ENCODE data around the gene CRISP1. TPM values are rescaled to one million over a fixed set of nuclear protein-coding genes. Genes with fewer than 3 reads are reported as not detected.
A peak's percentile ranks its signal among the peaks of the same experiment; 100 is the strongest.

The CRISP1 gene
- total RNA-seq, 4 donors from 2014 or later = not detected

- DNase-seq (no peak), ATAC-seq (peak in 1 of 2 donors; percentile 53)
- Histone ChIP-seq H3K4me1 (no peaks in the 10 kb centered on the region), H3K27ac (no peak overlapping the region), H3K4me3 (no peak overlapping the region), H3K27me3 (no peaks in the 10 kb centered on the region), H3K36me3 (no peaks in the 10 kb centered on the region), H3K9me3 (no peaks in the 10 kb centered on the region)
- in situ Hi-C loops (cut with MboI; ENCODE audit: low sequenced_read_pairs in 4 of 4) = loop anchor here in 1 of 4 donors (25.0 kb wide), 1 partner anchor 312 kb away; no protein-coding TSS in a partner anchor
- no peak for TF ChIP-seq POLR2A (IDR thresholded peaks at IDR 0.05)
- TF ChIP-seq, protein P1, sequence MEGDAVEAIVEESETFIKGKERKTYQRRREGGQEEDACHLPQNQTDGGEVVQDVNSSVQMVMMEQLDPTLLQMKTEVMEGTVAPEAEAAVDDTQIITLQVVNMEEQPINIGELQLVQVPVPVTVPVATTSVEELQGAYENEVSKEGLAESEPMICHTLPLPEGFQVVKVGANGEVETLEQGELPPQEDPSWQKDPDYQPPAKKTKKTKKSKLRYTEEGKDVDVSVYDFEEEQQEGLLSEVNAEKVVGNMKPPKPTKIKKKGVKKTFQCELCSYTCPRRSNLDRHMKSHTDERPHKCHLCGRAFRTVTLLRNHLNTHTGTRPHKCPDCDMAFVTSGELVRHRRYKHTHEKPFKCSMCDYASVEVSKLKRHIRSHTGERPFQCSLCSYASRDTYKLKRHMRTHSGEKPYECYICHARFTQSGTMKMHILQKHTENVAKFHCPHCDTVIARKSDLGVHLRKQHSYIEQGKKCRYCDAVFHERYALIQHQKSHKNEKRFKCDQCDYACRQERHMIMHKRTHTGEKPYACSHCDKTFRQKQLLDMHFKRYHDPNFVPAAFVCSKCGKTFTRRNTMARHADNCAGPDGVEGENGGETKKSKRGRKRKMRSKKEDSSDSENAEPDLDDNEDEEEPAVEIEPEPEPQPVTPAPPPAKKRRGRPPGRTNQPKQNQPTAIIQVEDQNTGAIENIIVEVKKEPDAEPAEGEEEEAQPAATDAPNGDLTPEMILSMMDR (IDR thresholded peaks at IDR 0.05 in 4 of 5, conservative IDR thresholded peaks at IDR 0.05 in 1 of 5) = peak; percentile 21 to 70 (median 45)
- intact Hi-C loops (cut with DNase I; ENCODE audit: low total_unique reads) = loop anchor here (5.0 kb wide), 1 partner anchor 317 kb away; no protein-coding TSS in a partner anchor
These were observed 17.0 kb downstream of the CRISP1 start for GRCh38 chr6:49849213-49849907.

- in situ Hi-C loops (cut with MboI; ENCODE audit: low sequenced_read_pairs in 4 of 4) (loop anchor here in 1 of 4 donors (25.0 kb wide), 1 partner anchor 310 kb away; no protein-coding TSS in a partner anchor), intact Hi-C loops (cut with DNase I; ENCODE audit: low total_unique reads) (loop anchor here (5.0 kb wide), 1 partner anchor 315 kb away; no protein-coding TSS in a partner anchor)
- H3K36me3 ChIP-seq = no peaks in the 10 kb centered on the region
- no peaks in the 10 kb centered on the region for H3K4me1 ChIP-seq
- no peaks in the 10 kb centered on the region for H3K27me3 ChIP-seq
- no peak overlapping the region for H3K4me3 ChIP-seq
- TF ChIP-seq, protein P1 (IDR thresholded peaks at IDR 0.05 in 4 of 5, conservative IDR thresholded peaks at IDR 0.05 in 1 of 5) = no peak
- TF ChIP-seq POLR2A (IDR thresholded peaks at IDR 0.05) = no peak
- DNase-seq (no peak), ATAC-seq (no peak)
- no peaks in the 10 kb centered on the region for H3K9me3 ChIP-seq
- no peak overlapping the region for H3K27ac ChIP-seq
These were observed 18.7 kb downstream of the CRISP1 start for GRCh38 chr6:49847673-49848072.

GRCh38 chr6:49847014-49847413 is 19.3 kb downstream of the CRISP1 start:
- TF ChIP-seq POLR2A (IDR thresholded peaks at IDR 0.05) = no peak
- TF ChIP-seq, protein P1 (IDR thresholded peaks at IDR 0.05 in 4 of 5, conservative IDR thresholded peaks at IDR 0.05 in 1 of 5) = no peak
- H3K9me3 ChIP-seq = no peaks in the 10 kb centered on the region
- DNase-seq (no peak), ATAC-seq (no peak)
- intact Hi-C loops (cut with DNase I; ENCODE audit: low total_unique reads) (loop anchor here (5.0 kb wide), 1 partner anchor 315 kb away; no protein-coding TSS in a partner anchor), in situ Hi-C loops (cut with MboI; ENCODE audit: low sequenced_read_pairs in 4 of 4) (loop anchor here in 1 of 4 donors (25.0 kb wide), 1 partner anchor 310 kb away; no protein-coding TSS in a partner anchor)
- no peaks in the 10 kb centered on the region for H3K36me3 ChIP-seq
- no peak overlapping the region for H3K27ac ChIP-seq
- H3K27me3 ChIP-seq = no peaks in the 10 kb centered on the region
- no peaks in the 10 kb centered on the region for H3K4me1 ChIP-seq
- no peak overlapping the region for H3K4me3 ChIP-seq

GRCh38 chr6:49841424-49841823 is 24.9 kb downstream of the CRISP1 start:
- no peaks in the 10 kb centered on the region for H3K9me3 ChIP-seq
- ATAC-seq = no peak
- intact Hi-C loops (cut with DNase I; ENCODE audit: low total_unique reads) (no loop called here), in situ Hi-C loops (cut with MboI; ENCODE audit: low sequenced_read_pairs in 4 of 4) (loop anchor here in 1 of 4 donors (25.0 kb wide), 1 partner anchor 304 kb away; no protein-coding TSS in a partner anchor)
- H3K27ac ChIP-seq = no peak overlapping the region
- TF ChIP-seq, protein P1 (IDR thresholded peaks at IDR 0.05 in 4 of 5, conservative IDR thresholded peaks at IDR 0.05 in 1 of 5) = no peak
- no peak for TF ChIP-seq POLR2A (IDR thresholded peaks at IDR 0.05)
- H3K4me3 ChIP-seq = no peak overlapping the region
- H3K4me1 ChIP-seq = no peaks in the 10 kb centered on the region
- DNase-seq = no peak
- no peaks in the 10 kb centered on the region for H3K27me3 ChIP-seq
- no peaks in the 10 kb centered on the region for H3K36me3 ChIP-seq

Data from gastrocnemius medialis (tissue), 4 donors.